HG03045 (cell line): ENCODE results near the gene RAD23B.

Experiments used
- ATAC-seq: cut with Tn5 transposase; IDR thresholded peaks from one replicate; pipeline ENCODE4 v1.9.1; 2021; ENCODE audit warnings: mild to moderate bottlenecking, moderate library complexity; ENCODE audit not compliant: unreplicated experiment

Gene RAD23B

DNA sequence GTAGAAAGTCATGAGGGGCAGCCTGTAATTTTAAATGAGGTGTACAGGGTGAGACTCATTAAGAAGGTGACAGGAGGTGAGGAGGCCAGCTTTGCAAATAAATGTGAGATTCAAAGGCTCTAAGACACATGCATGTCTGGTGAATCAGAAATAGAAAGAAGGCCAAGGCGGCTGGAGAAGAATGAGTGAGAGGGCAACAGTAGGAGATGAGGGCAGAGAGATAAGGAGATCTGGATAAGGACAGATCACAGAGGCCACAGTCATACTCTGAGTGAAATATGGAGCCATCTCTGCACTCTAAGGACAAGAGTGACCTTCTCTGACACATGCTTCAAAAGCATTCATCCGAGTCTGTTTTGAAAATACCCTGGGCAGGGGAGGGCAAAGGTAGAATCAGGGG is 90.7 kb downstream of the RAD23B start:
- no peak for ATAC-seq

DNA sequence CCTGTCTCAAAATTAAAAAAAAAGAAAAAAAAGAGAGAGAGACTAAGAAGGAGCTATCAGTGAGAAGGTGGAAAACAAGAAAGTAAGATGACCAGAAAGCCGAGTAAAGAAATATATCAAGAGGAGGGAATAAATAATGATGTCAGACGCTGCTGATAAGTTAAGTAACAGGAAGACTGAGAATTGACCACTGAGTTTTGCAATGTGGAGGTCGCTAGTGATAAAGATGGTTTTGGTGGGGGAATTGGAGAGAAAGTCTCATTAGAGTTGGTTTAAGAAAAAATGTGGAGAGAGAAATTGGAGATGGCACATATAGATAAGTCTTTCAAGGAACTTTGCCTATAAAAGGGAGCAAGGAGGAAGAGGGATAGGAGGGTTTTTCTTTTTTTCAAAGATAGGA is 91.9 kb downstream of the RAD23B start:
- no peak for ATAC-seq

- no peak for ATAC-seq
Observed at GRCh38 chr9:107375651-107376369, 92.7 kb downstream of the RAD23B start.

- no peak for ATAC-seq
Observed at GRCh38 chr9:107378006-107378405, 94.9 kb downstream of the RAD23B start.
